Measurements from ENCODE around the gene JPT1. TPM values are rescaled to one million over a fixed set of nuclear protein-coding genes. Genes with fewer than 3 reads are reported as not detected.

The JPT1 gene
- total RNA-seq, 1 experiment from 2014 or later: 448 TPM

- CTCF ChIA-PET: interaction anchor here (0.5 to 2.2 kb wide), 28 partner anchors 9 to 411 kb away, joined by 3 to 21 read pairs (median 5); partner anchors contain the start of genes NT5C, NUP85, SLC16A5 and SUMO2
- no peak for TF ChIP-seq TCF7L2 (IDR thresholded peaks at IDR 0.05; ENCODE audit: low read depth, low read length)
- TF ChIP-seq POLR2AphosphoS5 (IDR thresholded peaks at IDR 0.05; ENCODE audit: low read depth, low read length): peak; percentile 43; the same call in 1 of the 2 replicates
- TF ChIP-seq SIN3A (IDR thresholded peaks at IDR 0.05; ENCODE audit: borderline replicate concordance, insufficient read depth, low read depth, low read length): peak; percentile 60; the same call in 1 of the 2 replicates
- TF ChIP-seq REST (IDR thresholded peaks at IDR 0.05; ENCODE audit: insufficient read depth in 1 of 2, low read depth in 2 of 2, low read length in 1 of 2): no peak
- TF ChIP-seq CTCF (IDR thresholded peaks at IDR 0.05): peak; percentile 97
- POLR2A ChIA-PET: interaction anchor here (0.5 to 0.6 kb wide), 2 partner anchors 156 to 186 kb away, joined by 4 to 6 read pairs; no protein-coding TSS in a partner anchor
These were observed 40.3 kb downstream of the JPT1 start for GRCh38 chr17:75113798-75114551.

GRCh38 chr17:75111777-75112335 lies 42.5 kb downstream of the JPT1 start:
- peaks cover 6% of the 10 kb centered on the region; the same call in 1 of the 2 replicates for H3K36me3 ChIP-seq (ENCODE audit: control insufficient read depth, insufficient read depth, low read length)
- in situ Hi-C loops (cut with HindIII; ENCODE audit: low pct_unique_long_range_greater_than_20kb, low sequenced_read_pairs) (no loop called here), intact Hi-C loops (cut with micrococcal nuclease; ENCODE audit: unreplicated experiment) (no loop called here)
- POLR2A ChIA-PET: interaction anchor here (0.6 kb wide), 2 partner anchors 78 to 82 kb away, joined by 3 read pairs; no protein-coding TSS in a partner anchor
- TSS peak; percentile 81 for BruUV-seq (replicated peaks)
- peaks cover 26% of the 10 kb centered on the region for H3K4me1 ChIP-seq (ENCODE audit: control insufficient read depth, insufficient read depth, low read length)
- ATAC-seq (no peak), DNase-seq (ENCODE audit: low read depth, low spot score) (no peak)
- no peak for TF ChIP-seq SIN3A (IDR thresholded peaks at IDR 0.05; ENCODE audit: borderline replicate concordance, insufficient read depth, low read depth, low read length)
- TF ChIP-seq TCF7L2 (IDR thresholded peaks at IDR 0.05; ENCODE audit: low read depth, low read length): no peak
- no peak for TF ChIP-seq CTCF (IDR thresholded peaks at IDR 0.05)
- no peak for TF ChIP-seq REST (IDR thresholded peaks at IDR 0.05; ENCODE audit: insufficient read depth in 1 of 2, low read depth in 2 of 2, low read length in 1 of 2)
- no peak for TF ChIP-seq POLR2AphosphoS5 (IDR thresholded peaks at IDR 0.05; ENCODE audit: low read depth, low read length)
- no peaks in the 10 kb centered on the region for H3K27me3 ChIP-seq (ENCODE audit: control insufficient read depth, insufficient read depth, low read length)
- CTCF ChIA-PET: interaction anchor here (0.6 to 1.7 kb wide), 5 partner anchors 19 to 173 kb away, joined by 3 to 5 read pairs (median 3); partner anchors contain the start of gene NT5C
- peak overlapping the region; percentile 83 to 88 for H3K4me3 ChIP-seq (ENCODE audit: low read depth in 2 of 2, low read length in 2 of 2)
- H3K9me3 ChIP-seq (ENCODE audit: control insufficient read depth, insufficient read depth, low read depth, low read length): no peaks in the 10 kb centered on the region
- peak overlapping the region; percentile 55; the same call in 1 of the 2 replicates for H3K27ac ChIP-seq (ENCODE audit: low read length)

More at GRCh38 chr17:75113798-75114551, 40.3 kb downstream of the JPT1 start:
- peak overlapping the region; percentile 60 for H3K27ac ChIP-seq (ENCODE audit: low read length)
- peaks cover 23% of the 10 kb centered on the region for H3K4me1 ChIP-seq (ENCODE audit: control insufficient read depth, insufficient read depth, low read length)
- no TSS peak for BruUV-seq (replicated peaks)
- in situ Hi-C loops (cut with HindIII; ENCODE audit: low pct_unique_long_range_greater_than_20kb, low sequenced_read_pairs) (no loop called here), intact Hi-C loops (cut with micrococcal nuclease; ENCODE audit: unreplicated experiment) (no loop called here)
- no peak for DNase-seq (ENCODE audit: low read depth, low spot score)
- peak overlapping the region; percentile 7 to 31; a peak in 3 of 4 replicates for H3K4me3 ChIP-seq (ENCODE audit: low read depth in 2 of 2, low read length in 2 of 2)
- ATAC-seq: peak; percentile 84
- H3K9me3 ChIP-seq (ENCODE audit: control insufficient read depth, insufficient read depth, low read depth, low read length): no peaks in the 10 kb centered on the region
- no peaks in the 10 kb centered on the region for H3K27me3 ChIP-seq (ENCODE audit: control insufficient read depth, insufficient read depth, low read length)
- peaks cover 6% of the 10 kb centered on the region; the same call in 1 of the 2 replicates for H3K36me3 ChIP-seq (ENCODE audit: control insufficient read depth, insufficient read depth, low read length)

Data from Panc1 (cell line).